MM.1S (cell line): ENCODE data around the gene C21orf58.

Source experiments
- EZH2phosphoT487 ChIP-seq: fragments of 300-600 bp; sonication (generic); IDR thresholded peaks from 2 replicates; pipeline ENCODE4 v1.6.1; 2018; ENCODE audit warnings: antibody characterized with exemption, low read length
- TF ChIP-seq, protein P1 (sequence below): fragments of 300-600 bp; sonication (generic); IDR thresholded peaks from 2 replicates; pipeline ENCODE4 v1.5.1; 2016; ENCODE audit warnings: antibody characterized with exemption, low read length, mixed read lengths

DNA sequence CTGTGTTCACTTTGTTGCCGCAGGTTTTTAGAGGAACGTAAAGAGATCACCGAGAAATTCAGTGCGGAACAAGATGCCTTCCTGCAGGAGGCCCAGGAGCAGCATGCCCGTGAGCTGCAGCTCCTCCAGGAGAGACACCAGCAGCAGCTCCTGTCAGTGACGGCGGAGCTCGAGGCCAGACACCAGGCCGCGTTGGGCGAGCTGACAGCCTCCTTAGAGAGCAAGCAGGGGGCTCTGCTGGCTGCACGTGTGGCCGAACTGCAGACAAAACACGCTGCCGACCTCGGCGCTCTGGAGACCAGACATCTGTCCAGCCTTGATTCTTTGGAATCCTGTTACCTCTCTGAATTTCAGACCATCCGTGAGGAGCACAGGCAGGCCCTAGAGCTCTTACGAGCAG, 42.9 kb upstream of the C21orf58 start:
- TF ChIP-seq, protein P1, sequence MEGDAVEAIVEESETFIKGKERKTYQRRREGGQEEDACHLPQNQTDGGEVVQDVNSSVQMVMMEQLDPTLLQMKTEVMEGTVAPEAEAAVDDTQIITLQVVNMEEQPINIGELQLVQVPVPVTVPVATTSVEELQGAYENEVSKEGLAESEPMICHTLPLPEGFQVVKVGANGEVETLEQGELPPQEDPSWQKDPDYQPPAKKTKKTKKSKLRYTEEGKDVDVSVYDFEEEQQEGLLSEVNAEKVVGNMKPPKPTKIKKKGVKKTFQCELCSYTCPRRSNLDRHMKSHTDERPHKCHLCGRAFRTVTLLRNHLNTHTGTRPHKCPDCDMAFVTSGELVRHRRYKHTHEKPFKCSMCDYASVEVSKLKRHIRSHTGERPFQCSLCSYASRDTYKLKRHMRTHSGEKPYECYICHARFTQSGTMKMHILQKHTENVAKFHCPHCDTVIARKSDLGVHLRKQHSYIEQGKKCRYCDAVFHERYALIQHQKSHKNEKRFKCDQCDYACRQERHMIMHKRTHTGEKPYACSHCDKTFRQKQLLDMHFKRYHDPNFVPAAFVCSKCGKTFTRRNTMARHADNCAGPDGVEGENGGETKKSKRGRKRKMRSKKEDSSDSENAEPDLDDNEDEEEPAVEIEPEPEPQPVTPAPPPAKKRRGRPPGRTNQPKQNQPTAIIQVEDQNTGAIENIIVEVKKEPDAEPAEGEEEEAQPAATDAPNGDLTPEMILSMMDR = no peak
- no peak for TF ChIP-seq EZH2phosphoT487
